B cell (primary cell): ENCODE data around the gene SERPINA12.

Experiments
- CTCF ChIP-seq: fragments of 200-600 bp; IDR thresholded peaks from one replicate; pipeline ENCODE4 v1.8.0; 2022; ENCODE audit warnings: antibody characterized with exemption, mild to moderate bottlenecking
- EZH2 ChIP-seq: IDR thresholded peaks from 2 replicates; pipeline ENCODE4 v1.6.1; 2012; ENCODE audit warnings: borderline replicate concordance, low read depth, mild to moderate bottlenecking, moderate library complexity, low read length; ENCODE audit not compliant: insufficient read depth, poor library complexity, severe bottlenecking

GRCh38 chr14:94491511-94491910, 17.8 kb downstream of the SERPINA12 start:
- no peak for TF ChIP-seq CTCF
- no peak for TF ChIP-seq EZH2
